Activated CD4-positive, CD25-positive, alpha-beta regulatory T cell treated with anti-CD3 and anti-CD28 coated beads, Interleukin-2, amount 50 U/mL, for 16 hours (primary cell): ENCODE data around the gene GOLGA6L2.
"Not testable (repeated sequence)": the region's sequence is repeated elsewhere in the genome, so short reads cannot be mapped to it uniquely, and the experiment has no call there.

Experiments
- DNase-seq: peaks from one replicate; pipeline ENCODE4 v3.0.0-alpha.2; 2020; ENCODE audit warnings: low read depth, low spot score

GOLGA6L2 gene, protein sequence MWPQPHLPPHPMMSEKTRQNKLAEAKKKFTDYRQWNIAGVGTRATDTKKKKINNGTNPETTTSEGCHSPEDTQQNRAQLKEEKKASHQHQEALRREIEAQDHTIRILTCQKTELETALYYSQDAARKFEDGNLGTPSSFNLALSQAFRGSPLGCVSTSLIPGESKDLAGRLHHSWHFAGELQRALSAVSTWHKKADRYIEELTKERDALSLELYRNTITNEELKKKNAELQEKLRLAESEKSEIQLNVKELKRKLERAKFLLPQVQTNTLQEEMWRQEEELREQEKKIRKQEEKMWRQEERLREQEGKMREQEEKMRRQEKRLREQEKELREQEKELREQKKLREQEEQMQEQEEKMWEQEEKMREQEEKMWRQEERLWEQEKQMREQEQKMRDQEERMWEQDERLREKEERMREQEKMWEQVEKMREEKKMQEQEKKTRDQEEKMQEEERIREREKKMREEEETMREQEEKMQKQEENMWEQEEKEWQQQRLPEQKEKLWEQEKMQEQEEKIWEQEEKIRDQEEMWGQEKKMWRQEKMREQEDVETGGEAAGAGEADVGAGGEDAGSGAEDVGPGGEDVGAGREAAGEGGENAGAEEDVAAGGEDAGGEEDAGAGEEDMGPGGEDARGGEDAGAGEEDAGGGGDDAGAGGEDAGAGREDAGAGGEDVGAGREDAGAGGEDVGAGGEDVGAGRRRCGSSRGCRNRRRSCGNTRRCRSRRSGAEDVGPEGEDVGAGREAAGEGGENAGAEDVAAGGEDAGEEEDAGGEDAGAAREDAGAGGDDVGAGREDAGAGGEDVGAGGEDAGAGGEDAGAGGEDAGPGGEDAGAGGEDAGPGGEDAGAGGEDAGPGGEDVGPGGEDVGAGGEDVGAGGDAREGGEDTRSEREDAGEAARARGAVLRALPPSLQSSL

DNA sequence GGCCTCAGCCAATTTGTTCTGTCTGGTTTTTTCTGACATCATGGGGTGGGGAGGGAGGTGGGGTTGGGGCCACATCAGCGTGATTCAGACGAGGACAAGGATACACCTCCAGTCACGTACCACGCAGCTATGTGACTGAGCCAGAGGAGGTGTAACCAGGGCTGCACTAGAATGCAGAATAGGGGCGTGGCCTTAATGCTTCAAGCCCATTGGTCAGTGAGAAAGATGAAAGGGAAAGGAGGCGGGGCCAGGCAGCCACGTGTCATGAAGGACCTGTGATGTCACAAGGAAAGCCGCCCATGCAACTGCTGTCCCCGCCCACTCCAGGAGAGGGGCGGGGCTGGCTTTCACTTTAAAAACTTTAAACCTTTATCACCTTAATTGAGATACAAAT lies at the start of gene GOLGA6L2:
TSS of gene GOLGA6L2 (minus strand) at position 137 of the 394 bp plus-strand sequence. CDS start at position 75, 62 bp downstream.
- DNase-seq: no peak

DNA sequence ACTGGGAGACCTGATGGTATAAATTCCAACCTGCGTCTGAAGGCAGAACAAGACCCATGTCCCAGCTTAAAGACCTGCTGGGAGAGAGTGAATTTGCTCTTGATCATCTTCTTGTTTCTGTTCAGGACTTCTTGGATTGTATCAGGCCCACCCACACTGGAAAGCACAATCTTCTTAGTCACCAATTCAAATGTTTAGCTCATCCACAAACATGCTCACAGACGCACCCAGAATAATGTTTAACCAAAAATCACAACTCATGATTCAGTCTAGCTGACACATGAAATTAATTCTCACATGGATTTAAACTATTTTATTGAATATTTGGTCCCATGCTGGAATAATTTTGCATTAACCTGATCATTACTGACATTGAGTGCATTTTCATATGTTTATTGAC lies 37.8 kb upstream of the GOLGA6L2 start:
- DNase-seq: no peak

DNA sequence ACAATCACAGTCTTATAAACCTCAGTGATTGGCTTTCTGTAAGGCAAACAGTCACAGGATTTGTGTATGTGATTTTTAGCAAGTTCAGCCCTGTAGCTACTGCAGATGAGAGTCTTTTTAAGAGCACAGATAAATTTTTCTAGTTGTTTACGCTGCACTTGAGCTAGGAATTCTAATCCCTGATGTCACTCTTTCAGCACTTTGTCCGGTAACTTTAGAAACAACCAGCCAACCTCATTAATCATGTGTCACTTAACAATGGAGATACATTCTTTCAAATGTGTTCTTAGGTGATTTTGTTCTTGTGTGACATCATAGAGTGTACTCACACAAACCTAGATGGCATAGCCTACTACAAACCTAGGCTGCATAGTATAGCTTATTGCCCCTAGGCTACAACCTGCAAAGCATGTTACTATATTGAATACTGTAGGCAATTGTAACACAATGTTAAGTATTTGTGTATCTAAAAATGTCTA lies 36.8 kb upstream of the GOLGA6L2 start:
- no peak for DNase-seq

DNA sequence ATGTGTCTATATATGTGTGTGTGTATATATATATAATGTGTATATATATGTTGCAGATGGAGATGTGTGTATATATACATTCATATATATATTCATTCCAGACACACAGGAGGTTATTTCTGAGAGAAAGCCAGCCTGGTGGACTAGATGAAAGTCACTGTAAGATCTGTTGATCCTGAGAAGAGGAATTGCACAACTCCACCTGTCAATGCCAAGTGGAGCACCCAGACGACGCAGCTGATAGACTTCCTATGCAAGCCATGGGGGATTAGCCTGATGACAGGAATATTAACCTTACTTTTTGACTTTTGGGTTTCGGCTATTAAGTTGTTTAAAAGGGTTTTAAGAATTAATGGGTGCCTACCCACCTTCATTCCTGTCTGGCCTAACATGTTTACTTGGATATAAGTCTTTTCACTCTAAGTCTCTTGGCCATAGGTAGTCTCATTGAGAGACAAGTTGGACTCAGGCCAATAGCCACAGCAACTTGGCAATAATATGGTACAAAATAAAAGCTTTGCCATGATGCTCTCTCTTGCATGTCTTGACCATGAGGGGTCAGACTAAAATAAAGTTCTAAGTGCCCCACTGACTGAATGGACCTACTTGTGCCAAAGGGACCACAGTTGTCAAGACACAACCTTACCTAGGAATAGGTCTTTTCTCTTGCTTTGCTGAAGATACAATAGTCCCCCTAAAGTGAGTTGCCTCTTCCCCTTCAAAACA lies 35.9 kb upstream of the GOLGA6L2 start:
- DNase-seq: no peak

DNA sequence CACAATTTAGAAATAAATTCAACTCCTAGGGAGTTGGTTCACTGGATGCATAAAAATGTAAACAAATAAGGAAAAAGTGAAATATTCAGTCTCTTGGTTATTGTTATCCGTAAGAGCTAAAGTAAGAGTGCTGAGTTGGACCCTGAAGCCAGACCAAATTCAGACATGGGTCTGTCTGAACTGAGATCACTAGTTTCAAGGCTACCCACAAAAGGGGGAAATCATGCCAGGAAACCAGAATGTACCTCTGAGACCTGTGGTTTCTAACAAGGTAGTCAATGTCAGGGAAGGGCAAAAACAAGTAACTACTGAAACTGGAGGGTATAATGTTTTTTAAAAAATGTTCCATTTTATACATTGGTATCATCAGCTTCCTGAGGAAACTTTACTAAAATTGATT lies 35.2 kb upstream of the GOLGA6L2 start:
- no peak for DNase-seq

DNA sequence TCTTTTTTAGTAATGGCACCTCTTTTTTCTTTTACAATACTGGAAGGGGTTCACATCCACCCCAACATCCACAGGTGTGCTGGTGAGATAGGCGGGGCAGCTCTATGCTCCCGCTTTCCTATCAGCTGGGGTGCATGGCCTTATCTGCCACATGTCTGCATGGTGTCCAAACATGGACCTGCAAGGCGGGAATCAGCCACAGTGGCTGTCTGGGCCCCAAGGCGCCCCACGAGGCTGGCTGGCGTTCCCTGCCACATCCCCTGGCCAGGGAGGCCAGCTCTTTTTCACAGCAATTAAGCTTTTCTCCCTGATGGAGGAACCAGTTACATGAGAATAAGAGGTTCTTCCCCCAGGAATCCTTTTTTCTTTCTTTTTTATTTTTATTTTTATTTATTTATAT lies 30.9 kb upstream of the GOLGA6L2 start:
- no peak for DNase-seq

DNA sequence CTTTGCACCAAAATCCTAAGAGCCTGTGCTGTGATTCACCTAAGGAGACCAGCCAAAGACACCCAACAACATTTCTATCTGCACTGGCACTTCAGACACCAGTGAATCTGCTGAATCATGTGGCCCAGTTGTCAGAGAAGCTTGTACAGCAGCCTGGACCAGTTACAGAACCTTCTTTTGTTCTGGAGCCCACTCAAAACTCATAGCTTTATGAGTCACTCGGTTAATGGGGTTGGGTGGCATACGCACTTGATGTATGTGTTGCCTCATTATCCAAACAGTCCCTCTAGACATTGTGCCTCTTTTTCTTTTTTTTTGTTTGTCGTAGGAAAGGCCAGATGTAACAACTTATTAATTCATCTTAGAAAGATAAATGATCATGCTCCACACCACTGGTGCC lies 25.6 kb upstream of the GOLGA6L2 start:
- DNase-seq: no peak

DNA sequence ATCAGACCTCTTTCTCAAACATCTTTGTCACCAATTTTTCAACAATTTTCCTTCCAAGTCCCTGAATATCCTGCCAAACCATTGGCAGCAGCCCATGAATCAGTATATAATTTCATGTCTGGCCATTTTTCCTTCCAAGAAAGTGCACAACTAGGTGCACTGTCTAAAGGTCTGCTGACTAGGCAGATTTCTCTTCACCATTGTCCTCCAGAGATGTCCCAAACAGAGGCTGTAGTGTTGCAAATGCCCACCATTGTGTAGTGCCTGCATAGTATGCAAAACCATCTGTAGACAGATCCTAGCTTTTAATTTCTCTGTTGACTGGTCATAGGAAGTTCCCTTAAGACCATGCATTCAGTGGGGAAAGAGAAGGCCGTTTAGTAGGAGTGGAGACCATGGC lies 25.0 kb upstream of the GOLGA6L2 start:
- no peak for DNase-seq

DNA sequence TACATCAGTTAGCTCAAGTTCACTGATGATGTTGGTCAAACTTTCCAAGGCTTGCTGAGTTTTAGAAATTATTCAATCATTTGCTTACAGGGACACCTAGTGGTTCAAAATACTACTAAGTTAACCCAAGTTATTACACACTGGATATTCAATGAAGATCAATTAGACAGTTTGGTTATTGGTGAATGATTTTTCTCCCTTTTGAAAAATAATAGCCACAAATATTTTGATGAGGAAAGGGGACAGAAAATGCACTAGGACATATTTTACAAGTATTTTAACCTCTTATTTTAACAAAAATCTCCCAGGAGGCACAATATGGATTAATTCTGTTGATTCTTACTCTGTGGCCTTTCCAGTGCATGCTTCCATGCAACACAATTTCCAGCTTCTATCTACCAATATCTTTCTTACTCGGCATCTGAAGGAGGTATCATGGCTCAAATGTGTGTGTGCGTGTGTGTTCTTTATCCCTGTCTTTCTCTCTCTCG lies 20.1 kb upstream of the GOLGA6L2 start:
- DNase-seq: no peak

DNA sequence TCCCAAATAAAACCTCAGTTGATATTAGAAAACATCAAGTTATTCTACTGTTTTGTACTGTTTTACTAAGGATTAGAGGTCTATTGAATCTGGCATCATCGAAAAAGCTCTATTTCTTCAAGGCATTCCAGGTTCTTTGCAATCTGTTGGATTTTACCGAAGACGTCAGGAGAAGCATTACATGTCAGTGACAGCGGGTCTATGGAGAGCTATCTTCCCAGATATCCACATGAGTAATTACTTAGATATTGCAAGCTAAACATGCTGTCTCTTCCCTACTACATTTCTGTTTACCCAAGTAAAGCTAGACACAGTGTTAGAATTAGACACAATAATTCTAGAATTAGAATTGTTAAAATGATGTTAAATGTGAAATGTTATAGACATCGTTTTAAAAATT lies 10.8 kb upstream of the GOLGA6L2 start:
- DNase-seq: no peak

DNA sequence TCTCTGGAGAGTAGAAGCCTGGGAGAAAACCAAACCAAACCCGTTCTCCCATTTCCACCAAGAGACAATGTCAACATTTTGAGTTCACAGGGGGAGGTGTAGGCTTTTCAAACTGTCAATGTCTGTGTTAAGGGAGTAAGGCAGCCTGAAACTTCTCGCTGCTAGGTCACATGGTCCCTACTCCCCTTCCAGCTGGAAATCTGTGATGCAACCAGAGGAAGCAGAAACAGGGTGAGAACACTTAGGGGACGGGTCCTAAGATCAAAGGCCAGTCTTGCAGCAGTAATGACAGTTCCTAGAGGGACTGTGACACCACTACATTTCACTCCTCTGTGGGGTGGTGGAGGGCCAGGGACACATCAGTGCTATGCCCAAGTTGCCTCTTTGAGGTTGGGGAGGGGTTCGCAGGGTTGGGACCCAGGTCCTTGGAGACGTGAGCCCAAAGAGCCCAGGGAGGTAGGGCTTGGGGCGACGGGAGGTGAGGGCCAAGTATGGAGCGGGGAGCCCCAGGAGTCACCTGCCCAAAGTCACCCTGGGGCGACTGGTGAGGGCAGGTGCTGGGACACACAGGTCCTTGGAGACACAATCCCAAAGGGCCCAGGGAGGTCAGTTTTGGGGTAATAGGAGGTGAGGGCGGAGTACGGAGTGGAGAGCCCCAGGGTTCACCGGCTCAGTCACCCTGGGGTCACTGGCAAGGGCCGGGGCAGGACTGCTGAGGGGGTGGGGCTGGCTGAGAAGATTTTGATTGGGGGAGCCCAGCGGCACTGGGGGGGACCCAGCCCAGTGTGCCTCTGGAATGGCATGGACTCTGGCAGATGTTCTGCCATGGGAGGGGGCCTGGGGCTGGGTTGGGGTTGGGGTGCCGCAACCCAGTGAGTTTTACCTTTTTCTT lies 582 bp downstream of the GOLGA6L2 start:
- no peak for DNase-seq

DNA sequence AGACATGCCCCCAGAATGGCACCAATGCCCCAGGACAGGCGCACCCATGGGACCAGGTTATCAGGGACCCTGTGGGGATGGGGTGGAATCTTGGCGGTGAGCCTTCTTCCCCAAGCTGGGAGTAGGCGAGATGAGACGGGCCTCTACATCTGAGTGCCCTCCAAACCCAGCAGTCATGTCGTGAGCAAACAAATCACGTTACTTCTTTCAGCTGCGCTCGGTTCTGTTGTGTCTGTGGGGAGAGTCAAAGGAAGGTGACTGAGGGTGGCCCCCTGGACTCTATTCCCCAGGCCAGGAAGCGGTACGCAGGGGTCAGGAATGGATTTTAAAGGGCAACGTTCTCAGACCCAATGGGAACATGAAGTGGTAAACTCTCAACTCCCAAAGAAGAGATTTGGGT lies 2.8 kb downstream of the GOLGA6L2 start:
- DNase-seq: no peak

DNA sequence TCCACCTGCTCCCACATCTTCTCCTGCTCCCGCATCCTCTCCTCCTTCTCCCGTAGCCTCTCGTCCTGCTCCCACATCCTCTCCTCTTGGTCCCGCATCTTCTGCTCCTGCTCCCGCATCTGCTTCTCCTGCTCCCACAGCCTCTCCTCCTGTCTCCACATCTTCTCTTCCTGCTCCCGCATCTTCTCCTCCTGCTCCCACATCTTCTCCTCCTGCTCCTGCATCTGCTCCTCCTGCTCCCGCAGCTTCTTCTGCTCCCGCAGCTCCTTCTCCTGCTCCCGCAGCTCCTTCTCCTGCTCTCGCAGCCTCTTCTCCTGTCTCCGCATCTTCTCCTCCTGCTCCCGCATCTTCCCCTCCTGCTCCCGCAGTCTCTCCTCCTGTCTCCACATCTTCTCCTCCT lies 5.8 kb downstream of the GOLGA6L2 start:
- DNase-seq: no peak

DNA sequence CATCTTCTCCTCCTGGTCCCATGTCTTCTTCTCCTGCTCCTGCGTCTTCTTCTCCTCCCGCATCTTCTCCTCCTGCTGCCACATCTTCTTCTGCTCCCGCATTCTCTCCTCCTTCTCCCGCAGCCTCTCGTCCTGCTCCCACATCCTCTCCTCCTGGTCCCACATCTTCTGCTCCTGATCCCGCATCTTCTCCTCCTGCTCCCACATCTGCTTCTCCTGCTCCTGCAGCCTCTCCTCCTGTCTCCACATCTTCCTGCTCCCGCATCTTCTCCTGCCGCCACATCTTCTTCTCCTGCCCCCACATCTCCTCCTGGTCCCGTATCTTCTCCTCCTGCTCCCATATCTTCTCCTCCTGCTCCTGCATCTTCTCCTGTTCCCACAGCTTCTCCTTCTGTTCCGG lies 6.4 kb downstream of the GOLGA6L2 start:
- DNase-seq: no peak

DNA sequence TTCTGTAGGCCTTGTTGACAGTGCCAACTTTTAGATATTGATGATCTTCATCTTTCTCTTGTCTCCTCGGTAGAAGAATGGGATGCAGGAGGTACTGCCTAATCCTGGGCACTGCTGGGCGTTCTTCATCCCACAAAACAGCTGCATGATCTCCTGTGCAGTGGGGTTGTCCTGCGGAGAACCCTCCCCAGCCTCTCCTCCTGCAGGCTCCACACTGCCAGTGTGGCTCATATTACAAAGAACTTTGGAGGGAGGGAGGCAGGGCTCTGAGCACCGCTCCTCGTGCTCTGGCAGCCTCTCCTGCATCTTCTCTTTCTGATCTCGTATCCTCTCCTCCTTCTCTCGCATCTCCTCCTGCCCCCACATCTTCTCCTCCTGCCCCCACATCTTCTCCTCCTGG lies 7.5 kb downstream of the GOLGA6L2 start:
- no peak for DNase-seq

DNA sequence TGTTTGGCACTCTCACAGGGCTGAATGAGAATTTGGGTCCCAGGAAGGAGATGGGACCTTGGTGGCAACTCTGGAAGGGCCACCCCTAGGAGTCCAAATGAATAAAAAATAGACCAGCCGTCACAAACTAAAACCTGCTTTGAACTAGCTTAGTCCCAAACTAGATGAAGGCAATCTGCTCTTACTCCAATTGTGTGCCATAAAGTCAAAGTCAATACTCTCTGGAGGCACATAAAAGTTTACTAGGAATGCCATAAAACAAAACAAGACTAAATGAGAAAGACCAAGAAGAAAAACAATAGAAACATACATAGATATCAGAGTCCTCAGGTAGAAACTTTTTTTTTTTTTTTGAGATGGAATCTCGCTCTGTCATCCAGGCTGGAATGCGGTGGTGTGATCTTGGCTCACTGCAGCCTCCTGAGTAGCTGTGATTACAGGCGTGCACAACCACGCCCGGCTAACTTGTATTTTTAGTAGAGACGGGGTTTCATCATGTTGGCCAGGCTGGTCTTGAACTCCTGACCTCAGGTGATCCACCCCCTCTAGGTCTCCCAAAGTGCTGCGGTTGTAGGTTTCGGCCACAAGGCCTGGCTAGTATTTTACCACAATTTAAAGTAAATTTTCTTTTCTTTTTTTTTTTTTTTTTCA lies 8.1 kb downstream of the GOLGA6L2 start:
- no peak for DNase-seq

DNA sequence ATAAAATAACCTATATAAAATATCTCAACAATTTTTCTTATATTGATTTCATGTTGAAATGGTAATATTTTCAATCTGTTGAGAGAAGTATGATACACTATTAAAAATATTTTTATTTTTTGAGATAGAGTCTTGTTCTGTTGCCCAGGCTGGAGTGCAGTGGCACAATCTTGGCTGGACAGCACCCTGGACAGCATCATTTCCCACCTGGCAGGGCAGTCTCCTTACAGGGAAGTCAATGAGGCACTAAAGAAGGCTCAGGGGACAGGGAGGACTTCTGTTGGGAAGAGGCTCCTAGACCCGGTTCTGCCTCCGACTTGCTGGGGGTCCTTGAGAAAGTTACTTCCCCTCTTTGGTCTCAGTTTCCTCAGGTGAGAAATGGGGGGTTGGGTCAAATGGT lies 9.4 kb downstream of the GOLGA6L2 start:
- no peak for DNase-seq

DNA sequence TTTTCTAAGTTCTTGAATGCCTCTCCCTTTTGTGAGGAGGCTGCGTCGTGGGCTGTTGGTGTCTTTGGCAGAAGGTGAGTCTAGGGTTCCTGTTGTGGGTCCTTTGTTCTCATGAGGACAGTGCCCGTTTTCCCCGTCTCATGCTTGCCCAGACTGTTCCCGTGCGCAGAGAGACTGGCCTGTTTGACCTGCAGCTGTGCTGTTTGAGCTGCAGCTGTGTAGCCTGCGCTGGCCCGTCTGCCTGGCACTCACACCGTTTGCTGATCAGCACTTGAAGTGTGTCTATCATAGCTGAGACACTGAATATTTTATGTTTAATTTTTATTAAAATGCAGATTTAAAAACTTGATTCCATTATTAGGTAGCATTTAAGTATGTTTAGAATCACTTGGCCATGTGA lies 9.9 kb downstream of the GOLGA6L2 start:
- DNase-seq: no peak

DNA sequence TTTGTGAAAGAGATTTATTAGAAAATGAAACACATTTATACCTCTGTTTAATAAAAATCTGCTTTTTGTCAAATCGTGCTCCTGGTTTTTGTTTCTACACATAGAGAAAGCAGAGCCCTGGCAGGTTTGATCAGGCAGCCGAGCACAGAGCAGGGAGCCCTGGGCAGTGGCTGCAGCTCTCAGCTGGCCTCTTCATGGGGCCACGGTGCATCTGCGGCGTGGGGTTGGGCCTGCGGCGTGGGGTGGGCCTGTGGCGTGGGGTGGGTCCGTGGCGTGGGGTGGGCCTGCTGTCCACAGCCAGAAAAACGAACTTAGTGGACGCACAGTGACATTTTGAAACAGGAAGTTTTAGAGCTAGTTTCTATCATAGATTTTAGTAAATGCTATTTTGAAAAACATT lies 10.6 kb downstream of the GOLGA6L2 start:
- DNase-seq: no peak

DNA sequence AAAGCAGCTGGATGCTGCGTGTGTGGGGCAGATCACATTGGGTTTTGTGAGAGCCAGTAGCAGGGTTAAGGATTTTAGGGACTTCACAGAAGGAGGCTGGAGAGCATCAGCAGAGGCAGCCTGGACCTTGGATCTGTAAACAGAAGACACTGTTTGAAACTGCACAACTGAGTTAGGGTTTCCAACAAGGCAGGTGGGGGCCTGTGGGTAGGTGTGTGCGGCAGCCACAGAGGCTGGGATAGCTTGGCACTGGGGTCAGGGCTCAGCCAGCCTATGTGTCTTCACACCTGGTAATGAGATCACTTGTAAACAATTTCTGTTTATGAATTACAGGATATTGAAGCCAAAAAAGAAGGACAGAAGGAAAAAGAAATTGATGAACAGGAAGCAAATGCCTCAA lies 12.3 kb downstream of the GOLGA6L2 start:
- DNase-seq: not testable (repeated sequence)
